ENCODE data around the gene HOXB5. TPM values are rescaled to one million over a fixed set of nuclear protein-coding genes. Genes with fewer than 3 reads are reported as not detected.

Gene HOXB5
- total RNA-seq, 1 experiment from 2014 or later: not detected

GRCh38 chr17:48553190-48553547 lies 40.4 kb downstream of the HOXB5 start:
- no peak overlapping the region for H3K27ac ChIP-seq (ENCODE audit: insufficient read length, low read depth, low read length)
- Mint-ChIP-seq H3K4me1 (peaks cover 22 to 42% of the 10 kb centered on the region in 2 experiments), H3K36me3 (ENCODE audit: insufficient read depth in 1 of 3, low read depth in 3 of 3) (no peaks in the 10 kb centered on the region), H3K4me3 (no peak overlapping the region), H3K9me3 (peaks cover 10 to 11% of the 10 kb centered on the region in 2 experiments; a peak in 4 of 5 replicates), H3K27me3 (ENCODE audit: low read depth) (peaks cover 99% of the 10 kb centered on the region), H3K27ac (no peak overlapping the region)
- no peak overlapping the region for H2BK15ac ChIP-seq (ENCODE audit: low read depth, low read length)
- H3K23ac ChIP-seq (ENCODE audit: insufficient read length, low read depth, low read length): no peak overlapping the region
- no peak overlapping the region for H3K4ac ChIP-seq (ENCODE audit: low read depth, low read length)
- DNase-seq: no peak
- H4K8ac ChIP-seq (replicated peaks; ENCODE audit: insufficient read length, low read depth, low read length): no peak overlapping the region
- H3K18ac ChIP-seq (ENCODE audit: insufficient read length, low read depth, low read length): no peak overlapping the region
- H2AFZ ChIP-seq (ENCODE audit: low read length): no peak overlapping the region
- H3K4me1 ChIP-seq (ENCODE audit: insufficient read depth, low read length): no peaks in the 10 kb centered on the region
- H4K5ac ChIP-seq (ENCODE audit: insufficient read length, low read depth, low read length): no peak overlapping the region
- no peak overlapping the region for H3T11ph ChIP-seq (ENCODE audit: low read length)
- no peak overlapping the region for H3K4me2 ChIP-seq (ENCODE audit: insufficient read depth, insufficient read length, low read length)
- no peak overlapping the region for H2BK12ac ChIP-seq (ENCODE audit: insufficient read length, low read depth, low read length)
- no peaks in the 10 kb centered on the region for H3K23me2 ChIP-seq (ENCODE audit: insufficient read length, low read depth, low read length, poor library complexity, severe bottlenecking)
- H3K79me2 ChIP-seq (ENCODE audit: insufficient read depth, low read length): no peaks in the 10 kb centered on the region
- TF ChIP-seq CTCF (conservative IDR thresholded peaks at IDR 0.05): no peak
- H3K27me3 ChIP-seq (ENCODE audit: insufficient read depth, low read length): peaks cover 91% of the 10 kb centered on the region
- no peak overlapping the region for H3K9ac ChIP-seq (ENCODE audit: extremely low read depth, insufficient read length, low read length)
- H3K14ac ChIP-seq (ENCODE audit: insufficient read depth, low read length): no peak overlapping the region
- WGBS (ENCODE audit: extremely low coverage, insufficient read length, low lambda C conversion rate): no CpG with 5 or more reads among the region's 5 CpGs
- no peak overlapping the region for H4K91ac ChIP-seq (ENCODE audit: insufficient read length, low read depth, low read length)
- no peaks in the 10 kb centered on the region for H3K9me3 ChIP-seq (ENCODE audit: control insufficient read depth, low read depth, low read length)
- H2BK20ac ChIP-seq (ENCODE audit: low read depth, low read length, poor library complexity, severe bottlenecking): no peak overlapping the region
- H4K20me1 ChIP-seq (ENCODE audit: control insufficient read depth, insufficient read depth, insufficient read length): peaks cover 3% of the 10 kb centered on the region
- no peak overlapping the region for H2AK5ac ChIP-seq (ENCODE audit: insufficient read length, low read length)
- no peak overlapping the region for H2BK120ac ChIP-seq (ENCODE audit: low read depth, low read length, poor library complexity, severe bottlenecking)
- no peak overlapping the region for H2BK5ac ChIP-seq (ENCODE audit: insufficient read length, low read length)
- no peaks in the 10 kb centered on the region for H3K79me1 ChIP-seq (ENCODE audit: insufficient read depth, low read depth, low read length, poor library complexity, severe bottlenecking)
- H3K56ac ChIP-seq (ENCODE audit: insufficient read length, low read depth, low read length): no peak overlapping the region
